Esophagus muscularis mucosa (tissue), 3 donors: ENCODE measurements around the gene PYDC2.

ENCODE experiments used
- CTCF ChIP-seq, 3 experiments: fragments of 200-600 bp in 2 of 3; fragments of 450-650 bp in 1 of 3; sonication (generic) in 2 of 3; IDR thresholded peaks; one replicate each; pipeline ENCODE4 v1.5.1; 2017 to 2019; ENCODE audit warnings: antibody characterized with exemption in 3 of 3, mild to moderate bottlenecking in 2 of 3, moderate library complexity in 1 of 3
- EP300 ChIP-seq: sonication (generic); formaldehyde crosslinking; IDR thresholded peaks from one replicate; pipeline ENCODE4 v1.6.1; 2017; ENCODE audit warnings: antibody characterized with exemption

GRCh38 chr3:191424881-191425280, 36.1 kb upstream of the PYDC2 start:
- TF ChIP-seq CTCF (IDR thresholded peaks at IDR 0.05) (no peak), EP300 (no peak)
